AG04450 (cell line): Measurements from ENCODE around the gene ZNF780A. TPM values are rescaled to one million over a fixed set of nuclear protein-coding genes. Genes with fewer than 3 reads are reported as not detected.
A peak's percentile ranks its signal among the peaks of the same experiment; 100 is the strongest.

ENCODE experiments used
- CTCF ChIA-PET: fragments of 300-600, 350-600 bp; formaldehyde crosslinking; extraction: SDS; loops from one replicate; lab custom pipeline; 2022; ENCODE audit warnings: antibody characterized with exemption, inconsistent platforms; lab: Charles Lee
- POLR2A ChIA-PET: fragments of 350-600 bp; formaldehyde crosslinking; extraction: SDS; loops from one replicate; lab custom pipeline; 2021; ENCODE audit warnings: antibody characterized with exemption, inconsistent platforms; lab: Yijun Ruan, JAX
- DNase-seq: peaks from one replicate; pipeline ENCODE4 v3.0.0-alpha.2; 2011; ENCODE audit warnings: low read depth, low spot score
- H3K27ac ChIP-seq: one replicate; pipeline ENCODE4 v1.5.1; 2012; ENCODE audit warnings: low read depth, low read length, control low read depth
- H3K27me3 ChIP-seq: one replicate; pipeline ENCODE4 v1.6.0; 2012; ENCODE audit warnings: low read length; ENCODE audit not compliant: control insufficient read depth, insufficient read depth
- H3K4me3 ChIP-seq: 2 replicates; pipeline ENCODE4 v1.5.1; 2011; ENCODE audit warnings: mild to moderate bottlenecking, low read depth, low read length, control low read depth
- H3K9me3 ChIP-seq: 2 replicates; pipeline ENCODE4 v1.5.1; 2012; ENCODE audit warnings: low read length; ENCODE audit not compliant: control insufficient read depth, insufficient read depth
- CTCF ChIP-seq: IDR thresholded peaks from 2 replicates; pipeline ENCODE4 v1.5.1; 2011; ENCODE audit warnings: low read depth, low read length, control low read depth, inconsistent platforms
- polyA plus RNA-seq: library from polyadenylated mRNA; depleted of rRNA; stranded (reverse); fragments of >200 nt; gene quantifications from 2 replicates; pipeline ENCODE4 v1.2.3, GENCODE V29; 2011

ZNF780A gene
- polyA plus RNA-seq, 1 experiment = 14.5 TPM

DNA sequence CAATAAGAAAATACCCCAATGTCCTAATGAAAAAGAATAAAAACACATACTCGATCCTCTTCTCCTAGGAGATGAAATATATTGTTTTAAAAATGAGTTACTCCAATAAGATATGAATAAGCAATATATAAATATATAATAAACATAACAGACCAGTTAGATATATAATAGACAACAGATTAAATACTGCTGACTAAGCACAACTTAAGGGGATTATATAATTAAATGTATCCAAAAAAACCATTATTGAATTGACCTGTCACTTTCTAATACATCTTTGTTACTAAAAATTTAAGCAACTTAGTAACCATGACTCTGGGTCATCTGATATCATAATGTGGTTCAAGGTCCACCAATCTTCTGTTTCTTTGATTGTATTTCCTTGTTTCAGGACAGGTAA, 20.7 kb downstream of the ZNF780A start:
- Histone ChIP-seq H3K4me3 (no peak overlapping the region), H3K9me3 (peaks cover 2% of the 10 kb centered on the region; the same call in 1 of the 2 replicates), H3K27ac (no peak overlapping the region), H3K27me3 (no peaks in the 10 kb centered on the region)
- ChIA-PET CTCF (no interaction called here), POLR2A (no interaction called here)
- DNase-seq = no peak
- no peak for TF ChIP-seq CTCF

- Histone ChIP-seq H3K27ac (no peak overlapping the region), H3K27me3 (no peaks in the 10 kb centered on the region), H3K9me3 (peaks cover 7% of the 10 kb centered on the region; the same call in 1 of the 2 replicates), H3K4me3 (no peak overlapping the region)
- ChIA-PET CTCF (no interaction called here), POLR2A (no interaction called here)
- no peak for DNase-seq
- TF ChIP-seq CTCF = no peak
Observed at GRCh38 chr19:40059624-40060023, 31.1 kb downstream of the ZNF780A start.

- ChIA-PET POLR2A (no interaction called here), CTCF (no interaction called here)
- DNase-seq = no peak
- Histone ChIP-seq H3K27me3 (no peaks in the 10 kb centered on the region), H3K4me3 (no peak overlapping the region), H3K27ac (no peak overlapping the region), H3K9me3 (0 out of 2 replicates have a peak, but pooled peaks cover 2% of the 10 kb centered on the region)
- no peak for TF ChIP-seq CTCF
Observed at GRCh38 chr19:40057166-40057565, 33.6 kb downstream of the ZNF780A start.

DNA sequence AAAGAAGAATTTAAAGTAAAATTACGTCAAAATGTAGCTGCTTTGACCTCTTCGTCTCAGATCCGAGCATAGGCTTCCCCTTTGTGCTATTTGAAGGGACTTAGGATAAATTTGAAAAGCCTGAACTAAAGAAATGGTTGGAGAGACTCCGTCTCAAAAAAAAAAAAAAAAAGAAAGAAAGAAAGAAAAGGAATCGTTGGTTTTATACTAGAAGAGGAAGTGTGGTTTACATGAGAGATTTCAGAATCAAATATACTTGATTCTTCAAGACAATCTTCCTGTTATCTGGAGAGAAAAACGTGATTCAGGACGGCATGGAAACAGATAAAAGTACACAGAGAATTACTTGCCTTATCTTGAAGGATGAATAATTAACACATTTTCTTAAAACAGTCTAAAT, 34.2 kb downstream of the ZNF780A start:
- H3K9me3 ChIP-seq = 0 out of 2 replicates have a peak, but pooled peaks cover 2% of the 10 kb centered on the region
- no peak overlapping the region for H3K27ac ChIP-seq
- no peaks in the 10 kb centered on the region for H3K27me3 ChIP-seq
- no peak for DNase-seq
- ChIA-PET CTCF (no interaction called here), POLR2A (no interaction called here)
- peak overlapping the region; percentile 91 for H3K4me3 ChIP-seq
- no peak for TF ChIP-seq CTCF

GRCh38 chr19:40055832-40056504, 34.8 kb downstream of the ZNF780A start, which contains the start of gene ZNF780B:
ZNF780B (minus strand) TSS chr19:40056231; CDS start chr19:40050332, 5,899 bp downstream.
- ChIA-PET POLR2A (no interaction called here), CTCF (interaction anchor here (0.6 kb wide), 1 partner anchor 364 kb away, joined by 3 read pairs; no protein-coding TSS in a partner anchor)

More at GRCh38 chr19:40055832-40056504, 34.8 kb downstream of the ZNF780A start, which contains the start of gene ZNF780B:
- peak within 1 kb of the TSS; percentile 33 for H3K27ac ChIP-seq
- H3K4me3 ChIP-seq = peak within 1 kb of the TSS; percentile 91
- no peak for TF ChIP-seq CTCF
- 0 out of 2 replicates have a peak, but pooled peaks cover 2% of the 10 kb centered on the region for H3K9me3 ChIP-seq
- DNase-seq = peak; percentile 6
- no peaks in the 10 kb centered on the region for H3K27me3 ChIP-seq
